DMS53 (cell line): ENCODE results near the gene CREB3L2.
A peak's percentile ranks its signal among the peaks of the same experiment; 100 is the strongest.

Experiments
- DNase-seq: peaks from one replicate; lab custom pipeline; 2025; lab: John Stamatoyannopoulos, UW

Gene CREB3L2

GRCh38 chr7:137873524-137873923 is 128.4 kb downstream of the CREB3L2 start:
- no peak for DNase-seq

- no peak for DNase-seq
Measured at GRCh38 chr7:137871170-137871915, 130.5 kb downstream of the CREB3L2 start.

DNA sequence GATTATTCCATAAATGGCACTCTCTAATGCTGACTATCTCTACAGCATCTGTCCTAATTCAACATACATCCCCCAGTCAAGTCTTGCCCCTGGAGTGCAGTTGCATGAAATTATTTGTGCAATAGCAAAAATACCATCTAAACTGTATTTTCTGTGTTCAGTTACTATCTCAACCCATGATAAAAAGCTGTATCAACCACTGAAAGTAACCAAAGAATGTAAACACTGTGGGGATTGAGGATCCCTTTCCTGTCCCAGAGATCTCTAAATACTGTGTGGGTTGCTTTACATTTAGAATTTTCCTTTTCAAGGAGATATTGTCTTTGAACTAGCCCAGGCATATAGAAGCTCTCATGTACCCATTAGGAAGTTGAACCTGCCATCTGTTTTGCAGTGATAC is 131.2 kb downstream of the CREB3L2 start:
- DNase-seq: no peak

GRCh38 chr7:137870078-137870477 is 131.8 kb downstream of the CREB3L2 start:
- DNase-seq: no peak

DNA sequence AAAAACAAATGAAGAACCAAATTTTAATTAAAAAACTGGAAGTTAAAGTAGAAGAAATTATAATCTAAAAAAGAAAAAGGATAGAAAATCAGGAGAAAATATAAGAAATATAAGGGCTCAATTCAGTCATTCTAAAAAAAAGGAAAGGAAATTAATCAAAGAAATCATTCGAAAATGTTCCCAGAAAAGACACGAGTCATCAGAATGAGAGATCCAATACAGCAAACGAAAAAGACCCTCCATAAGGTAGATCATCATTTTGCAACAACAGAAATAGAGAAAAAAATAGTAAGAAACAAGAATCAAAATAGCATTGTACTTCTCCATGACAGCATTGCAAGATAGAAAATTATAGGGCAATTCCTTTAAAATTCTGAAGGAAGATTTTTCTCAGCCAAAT is 132.6 kb downstream of the CREB3L2 start:
- DNase-seq: no peak

DNA sequence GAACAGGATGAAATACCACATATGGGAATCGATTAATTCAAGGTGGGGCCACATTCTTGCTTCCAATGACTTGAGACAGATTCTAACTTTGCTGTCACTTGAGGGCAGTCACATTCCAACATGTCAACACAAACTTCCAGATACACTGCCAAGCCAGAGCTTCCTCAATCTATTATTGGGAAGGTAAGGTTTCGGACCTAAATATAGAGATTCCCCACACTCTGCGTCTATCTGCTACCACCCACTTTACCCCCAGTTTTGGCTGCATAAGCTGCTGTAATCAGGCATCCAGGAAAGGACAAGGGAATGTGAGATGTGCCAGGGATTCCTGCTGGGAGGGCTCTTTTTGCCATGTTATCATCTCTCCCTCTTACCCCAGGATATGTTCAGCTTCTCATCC is 134.6 kb downstream of the CREB3L2 start:
- no peak for DNase-seq

DNA sequence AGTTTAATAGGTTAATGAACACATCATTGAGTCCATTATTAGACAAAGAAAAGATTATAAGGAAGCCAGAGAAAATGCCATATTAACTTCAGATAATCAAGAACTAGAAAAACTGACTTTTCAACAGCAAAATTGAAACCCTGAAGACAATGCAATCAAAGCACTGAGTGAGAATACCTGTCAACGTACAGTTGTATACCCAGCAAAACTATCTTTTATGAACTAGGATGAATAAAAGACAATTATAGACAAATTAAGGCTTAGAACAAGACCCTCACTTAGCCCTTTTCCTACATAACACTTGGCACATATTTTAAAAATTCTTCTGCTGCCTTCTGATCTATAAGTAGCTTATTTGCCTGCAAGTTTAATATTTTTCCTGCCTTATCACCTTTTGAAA is 136.1 kb downstream of the CREB3L2 start:
- no peak for DNase-seq

- DNase-seq: no peak
Measured at GRCh38 chr7:137862964-137863363, 138.9 kb downstream of the CREB3L2 start.

- DNase-seq: no peak
Measured at GRCh38 chr7:137862358-137862757, 139.5 kb downstream of the CREB3L2 start.

GRCh38 chr7:137860542-137860941 is 141.3 kb downstream of the CREB3L2 start:
- no peak for DNase-seq

DNA sequence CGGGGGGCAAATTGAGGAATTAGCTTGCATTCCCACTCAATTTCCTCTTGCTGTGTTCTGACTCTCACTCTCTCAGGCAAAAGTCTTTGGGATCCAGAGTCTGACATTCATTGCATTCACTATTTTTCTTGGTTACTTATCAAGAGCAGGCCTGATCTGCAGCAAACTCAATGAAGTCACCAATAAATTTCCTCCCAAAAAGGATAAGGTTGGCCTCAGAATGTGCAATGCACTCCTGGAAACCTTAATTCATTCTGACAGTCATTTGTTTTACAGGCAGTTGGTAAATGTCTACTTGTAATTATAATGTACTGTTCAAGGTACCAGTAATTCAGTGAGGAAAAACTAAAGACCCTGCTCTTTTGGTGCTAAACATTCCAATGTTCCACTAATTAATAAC is 148.8 kb downstream of the CREB3L2 start:
- DNase-seq: no peak

GRCh38 chr7:137852108-137852507 is 149.8 kb downstream of the CREB3L2 start:
- no peak for DNase-seq

DNA sequence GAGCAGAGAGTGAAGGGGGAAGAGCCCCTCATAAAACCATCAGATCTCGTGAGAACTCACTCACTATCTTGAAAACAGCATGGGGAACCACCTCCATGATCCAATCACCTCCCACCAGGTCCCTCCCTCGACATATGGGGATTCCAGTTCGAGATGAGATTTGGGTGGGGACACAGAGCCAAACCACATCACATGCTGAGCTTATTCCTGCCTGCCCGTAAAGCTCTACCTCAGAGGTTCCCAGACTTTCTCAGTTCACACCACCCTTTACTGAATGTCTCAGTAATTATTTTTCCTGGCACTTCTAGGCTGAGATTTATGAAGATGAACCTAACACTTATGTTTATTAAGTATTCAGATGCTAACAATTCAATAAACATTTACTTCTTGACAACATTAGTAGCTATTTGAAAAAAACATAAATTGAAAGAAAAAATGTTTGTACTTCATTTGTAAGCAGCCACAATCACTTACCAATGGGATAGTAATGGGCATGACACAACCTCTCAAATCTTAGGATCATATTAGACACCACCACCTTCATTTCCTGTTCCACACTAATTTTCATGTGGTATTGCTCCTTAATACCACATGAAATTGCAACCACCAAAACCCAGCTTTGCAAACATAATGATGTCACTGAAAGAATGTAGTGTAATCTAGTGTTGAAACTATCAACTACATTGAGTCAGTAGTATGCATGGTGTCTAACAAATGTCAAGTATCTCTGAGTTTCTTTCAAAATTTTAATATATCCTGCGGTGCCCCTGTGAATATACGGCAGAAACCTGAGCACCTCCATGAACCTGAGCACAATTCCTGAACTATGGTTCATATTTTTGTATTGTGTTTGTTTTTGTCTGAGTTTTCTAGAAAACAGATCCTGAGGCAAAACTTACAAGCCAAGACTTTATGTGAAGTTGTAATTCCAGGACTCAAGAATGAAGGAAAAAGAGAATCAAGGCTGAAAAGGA is 150.6 kb downstream of the CREB3L2 start:
- no peak for DNase-seq

DNA sequence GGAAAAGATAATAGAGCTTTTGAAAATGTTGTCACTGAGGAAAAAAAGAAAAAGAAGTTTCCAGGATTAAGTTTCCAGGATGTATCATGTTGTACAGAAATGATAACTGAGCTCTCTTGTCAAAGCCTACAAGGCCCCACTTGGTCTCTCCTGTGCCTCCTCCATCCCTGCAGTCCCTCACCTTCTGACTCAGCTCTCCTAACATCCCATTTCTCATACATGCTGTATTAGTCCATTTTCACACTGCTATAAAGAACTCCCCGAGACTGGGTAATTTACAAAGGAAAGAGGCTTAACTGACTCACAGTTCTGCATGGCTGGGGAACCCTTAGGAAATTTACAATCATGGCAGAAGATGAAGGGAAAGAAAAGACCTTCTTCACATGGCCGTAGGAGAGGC is 151.3 kb downstream of the CREB3L2 start:
- DNase-seq: no peak

DNA sequence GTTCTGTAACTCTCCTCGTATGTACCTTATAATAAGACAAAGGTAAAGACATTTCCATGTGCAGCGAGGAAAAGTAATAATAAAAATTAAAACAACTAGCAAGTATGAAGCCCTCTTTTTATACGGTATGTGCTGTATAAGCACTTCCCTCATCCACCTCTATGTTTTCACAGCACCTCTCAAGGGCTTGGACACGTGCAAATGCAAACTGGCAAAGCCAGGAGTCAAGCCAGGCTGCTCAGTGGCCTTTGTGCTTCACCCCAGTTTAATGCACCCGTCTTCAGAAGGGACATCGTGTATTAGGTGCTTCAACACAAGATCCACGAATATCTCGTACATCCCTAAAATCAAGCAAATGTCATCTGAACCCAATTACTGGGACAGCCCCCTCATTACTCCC is 153.8 kb downstream of the CREB3L2 start:
- DNase-seq: peak; percentile 33

- DNase-seq: no peak
Measured at GRCh38 chr7:137847568-137848050, 154.3 kb downstream of the CREB3L2 start.

DNA sequence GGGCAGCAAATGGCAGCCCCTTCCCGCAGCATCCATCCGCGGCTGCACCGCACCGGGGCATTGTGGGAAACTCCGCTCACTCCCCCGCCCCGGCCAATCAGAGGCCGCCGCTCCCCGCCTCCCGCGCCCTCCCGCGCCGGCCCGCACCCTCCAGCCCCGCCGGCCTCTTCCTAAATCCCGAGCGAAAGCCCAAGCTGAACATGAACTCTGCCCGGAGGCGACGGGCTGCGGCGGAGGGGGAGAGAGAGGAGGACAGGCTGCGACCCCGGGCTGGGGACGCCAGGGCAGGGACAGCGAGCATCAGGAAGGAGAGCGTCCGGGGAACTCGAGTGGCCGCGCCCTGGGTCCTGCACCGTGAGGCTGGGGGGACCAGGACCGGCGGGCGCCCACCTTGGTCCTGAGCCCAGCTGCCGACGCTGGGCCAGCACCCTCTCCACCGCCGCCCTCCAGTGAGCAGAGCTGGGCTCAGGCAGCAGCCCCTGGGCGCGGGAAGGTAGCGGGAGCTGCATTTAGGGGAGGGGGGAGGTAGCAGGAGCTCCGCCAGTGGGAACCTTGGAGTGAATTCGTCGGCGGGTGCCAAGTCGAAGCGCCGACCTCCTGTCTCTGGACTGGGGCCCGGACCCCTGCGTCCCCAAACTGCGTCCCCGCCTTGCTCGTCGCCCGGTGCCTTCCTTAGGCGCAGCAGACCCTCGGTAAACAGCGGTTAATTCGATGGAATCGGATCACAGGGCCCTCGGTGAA is 154.9 kb downstream of the CREB3L2 start, which contains the start of gene DGKI:
Gene DGKI (minus strand): TSS at position 148 of the 741 bp plus-strand sequence.
- peak; percentile 56 for DNase-seq

GRCh38 chr7:137846549-137846826 is 155.4 kb downstream of the CREB3L2 start:
- DNase-seq: peak; percentile 69

GRCh38 chr7:137844677-137845425 is 157.0 kb downstream of the CREB3L2 start:
- no peak for DNase-seq

GRCh38 chr7:137839903-137840779 is 161.7 kb downstream of the CREB3L2 start:
- peak; percentile 9 for DNase-seq
